H1 (cell line): ENCODE data around the gene CXADR.

Experiments used
- CBX8 ChIP-seq: fragments of 300-800, 300-1000 bp; sonication (generic); IDR thresholded peaks from 2 replicates; pipeline ENCODE4 v1.7.1; 2016; ENCODE audit warnings: low read depth, low read length, borderline replicate concordance
- EP300 ChIP-seq, 2 experiments: IDR thresholded peaks; 1 replicate in 1 of 2; 2 replicates in 1 of 2; pipeline ENCODE4 v1.6.1; 2011 to 2012; ENCODE audit warnings: low read depth in 2 of 2, low read length in 2 of 2, mild to moderate bottlenecking in 2 of 2, borderline replicate concordance in 1 of 2, inconsistent platforms in 1 of 2, moderate library complexity in 1 of 2
- JUND ChIP-seq: IDR thresholded peaks from 2 replicates; pipeline ENCODE4 v1.6.1; 2011; ENCODE audit warnings: mild to moderate bottlenecking, improper control_type of control experiment, low read length
- POLR2A ChIP-seq, 2 experiments: IDR thresholded peaks; 1 replicate in 1 of 2; 2 replicates in 1 of 2; pipeline ENCODE4 v1.6.1; 2011; ENCODE audit warnings: low read depth in 2 of 2, low read length in 2 of 2, mild to moderate bottlenecking in 2 of 2; ENCODE audit errors: control extremely low read depth in 1 of 2
- POLR2AphosphoS5 ChIP-seq: IDR thresholded peaks from 2 replicates; pipeline ENCODE4 v1.6.1; 2011; ENCODE audit warnings: low read depth, low read length
- SIN3A ChIP-seq, 2 experiments: IDR thresholded peaks in 1 of 2; conservative IDR thresholded peaks in 1 of 2; 2 replicates each; pipeline ENCODE4 v1.6.1; 2011 to 2012; ENCODE audit warnings: low read length in 2 of 2, improper control_type of control experiment in 1 of 2, low read depth in 1 of 2, mild to moderate bottlenecking in 1 of 2
- TF ChIP-seq, protein P1 (sequence below), 3 experiments: IDR thresholded peaks; 1 replicate in 2 of 3; 2 replicates in 1 of 3; pipeline versions ENCODE4 v1.5.1 to v1.6.1; 2011; ENCODE audit warnings: low read length in 3 of 3, mild to moderate bottlenecking in 3 of 3, inconsistent platforms in 2 of 3, low read depth in 1 of 3, moderate library complexity in 1 of 3; ENCODE audit not compliant: insufficient read depth in 1 of 3; ENCODE audit errors: control extremely low read depth in 1 of 3

DNA sequence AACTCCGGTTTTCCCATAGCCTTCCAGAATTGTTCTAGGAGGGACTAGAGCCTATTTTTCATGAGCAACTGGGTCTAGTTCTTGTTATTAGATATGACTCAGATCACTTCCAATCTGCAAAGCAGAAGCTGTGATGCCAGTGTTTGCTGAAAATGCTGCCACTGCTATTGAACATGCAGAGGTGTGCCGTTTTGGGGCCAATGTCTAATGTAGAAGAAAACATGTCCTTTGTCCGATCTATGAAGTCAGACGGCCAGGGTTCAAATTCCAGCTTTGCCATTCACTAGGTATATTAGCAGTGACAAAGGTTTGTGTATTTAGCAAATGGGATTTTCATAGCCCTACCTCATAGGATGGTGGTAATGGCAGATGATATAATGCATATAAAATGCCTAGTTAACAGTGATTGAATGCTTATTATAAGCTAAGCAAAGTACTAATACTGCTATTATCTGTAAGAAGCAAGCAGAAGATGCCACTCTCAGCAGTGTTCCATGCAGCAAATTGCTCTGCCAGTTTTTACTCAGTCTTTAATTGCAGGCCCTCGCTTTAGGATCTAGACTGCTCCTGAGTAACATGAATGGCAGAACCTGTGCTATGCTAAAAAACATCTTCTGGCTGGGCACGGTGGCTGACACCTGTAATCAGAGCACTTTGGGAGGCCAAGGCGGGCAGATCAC, 40.1 kb upstream of the CXADR start:
- TF ChIP-seq SIN3A (conservative IDR thresholded peaks at IDR 0.05 in 1 of 2, IDR thresholded peaks at IDR 0.05 in 1 of 2; ENCODE audit: low read depth in 1 of 2, low read length in 2 of 2) (no peak), POLR2AphosphoS5 (no peak), EP300 (IDR thresholded peaks at IDR 0.05; ENCODE audit: borderline replicate concordance in 1 of 2, low read depth in 2 of 2, low read length in 2 of 2) (no peak), POLR2A (IDR thresholded peaks at IDR 0.05; ENCODE audit: control extremely low read depth in 1 of 2, low read depth in 2 of 2, low read length in 2 of 2) (no peak), JUND (no peak), CBX8 (no peak)
- TF ChIP-seq, protein P1, sequence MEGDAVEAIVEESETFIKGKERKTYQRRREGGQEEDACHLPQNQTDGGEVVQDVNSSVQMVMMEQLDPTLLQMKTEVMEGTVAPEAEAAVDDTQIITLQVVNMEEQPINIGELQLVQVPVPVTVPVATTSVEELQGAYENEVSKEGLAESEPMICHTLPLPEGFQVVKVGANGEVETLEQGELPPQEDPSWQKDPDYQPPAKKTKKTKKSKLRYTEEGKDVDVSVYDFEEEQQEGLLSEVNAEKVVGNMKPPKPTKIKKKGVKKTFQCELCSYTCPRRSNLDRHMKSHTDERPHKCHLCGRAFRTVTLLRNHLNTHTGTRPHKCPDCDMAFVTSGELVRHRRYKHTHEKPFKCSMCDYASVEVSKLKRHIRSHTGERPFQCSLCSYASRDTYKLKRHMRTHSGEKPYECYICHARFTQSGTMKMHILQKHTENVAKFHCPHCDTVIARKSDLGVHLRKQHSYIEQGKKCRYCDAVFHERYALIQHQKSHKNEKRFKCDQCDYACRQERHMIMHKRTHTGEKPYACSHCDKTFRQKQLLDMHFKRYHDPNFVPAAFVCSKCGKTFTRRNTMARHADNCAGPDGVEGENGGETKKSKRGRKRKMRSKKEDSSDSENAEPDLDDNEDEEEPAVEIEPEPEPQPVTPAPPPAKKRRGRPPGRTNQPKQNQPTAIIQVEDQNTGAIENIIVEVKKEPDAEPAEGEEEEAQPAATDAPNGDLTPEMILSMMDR (IDR thresholded peaks at IDR 0.05; ENCODE audit: control extremely low read depth in 1 of 3, insufficient read depth in 1 of 3, low read depth in 1 of 3, low read length in 3 of 3): no peak
